Measurements from ENCODE around the gene MEGF9. TPM values are rescaled to one million over a fixed set of nuclear protein-coding genes. Genes with fewer than 3 reads are reported as not detected.

Gene MEGF9
- total and polyA plus RNA-seq, 2 of the 13 experiments (the other 11 are each of a cell fraction or from before 2014, with no cell fraction given), result 3.1 to 3.3 TPM

- TF ChIP-seq REST (IDR thresholded peaks at IDR 0.05; ENCODE audit: borderline replicate concordance in 1 of 2, low read depth in 1 of 2, low read length in 2 of 2) (peak in 1 of 2 experiments; percentile 70; a peak in 2 of 4 replicates), KDM1A (CRISPR knock-in tag; IDR thresholded peaks at IDR 0.05) (peak; percentile 97), EHMT2 (IDR thresholded peaks at IDR 0.05; ENCODE audit: borderline replicate concordance, low read depth, low read length) (peak; percentile 91), SIN3A (IDR thresholded peaks at IDR 0.05; ENCODE audit: borderline replicate concordance, low read depth, low read length) (0 out of 2 replicates have a peak, but pooled peaks have one; percentile 18), GRHL1 (CRISPR knock-in tag; conservative IDR thresholded peaks at IDR 0.05) (no peak), GABPB1 (CRISPR knock-in tag; IDR thresholded peaks at IDR 0.05) (peak; percentile 33), ZHX2 (IDR thresholded peaks at IDR 0.05; ENCODE audit: low read depth) (no peak), ZHX2 (CRISPR knock-in tag; IDR thresholded peaks at IDR 0.05; ENCODE audit: borderline replicate concordance) (no peak), SMC3 (IDR thresholded peaks at IDR 0.05; ENCODE audit: low read length) (peak; percentile 45; the same call in 1 of the 2 replicates), PAXIP1 (CRISPR knock-in tag; conservative IDR thresholded peaks at IDR 0.05) (peak; percentile 98), CREM (IDR thresholded peaks at IDR 0.05) (peak; percentile 87), CREM (CRISPR knock-in tag; IDR thresholded peaks at IDR 0.05) (no peak)
Measured at GRCh38 chr9:120571443-120572257, 142.6 kb downstream of the MEGF9 start (continued).
